SK-N-SH treated with all-trans-retinoic acid at 6 μM for 48 hours (cell line): Measurements from ENCODE around the gene CACNA1G.

Experiments
- ATAC-seq: fragments of 200-7000 bp; cut with Tn5 transposase; 3 replicates; pipeline ENCODE4 v1.9.1; 2020; ENCODE audit warnings: mild to moderate bottlenecking, moderate library complexity
- ARNTL ChIP-seq: fragments of 450-650 bp; formaldehyde crosslinking; IDR thresholded peaks from 2 replicates; pipeline ENCODE4 v1.5.0; 2020; ENCODE audit warnings: low read depth, mild to moderate bottlenecking, moderate library complexity, borderline replicate concordance
- BACH2 ChIP-seq: fragments of 250-450 bp; sonication (Bioruptor Pico); IDR thresholded peaks from 2 replicates; pipeline ENCODE4 v1.9.0; 2021; ENCODE audit warnings: mild to moderate bottlenecking, borderline replicate concordance
- CREB5 ChIP-seq: fragments of 250-450 bp; sonication (Bioruptor Pico); IDR thresholded peaks from 2 replicates; pipeline ENCODE4 v1.5.1; 2020; ENCODE audit warnings: low read depth, mild to moderate bottlenecking, moderate library complexity
- CSDC2 ChIP-seq: fragments of 250-450 bp; sonication (Bioruptor Pico); IDR thresholded peaks from 2 replicates; pipeline ENCODE4 v1.5.0; 2020; ENCODE audit warnings: mild to moderate bottlenecking, moderate library complexity
- CSRNP3 ChIP-seq: fragments of 250-450 bp; sonication (Bioruptor Pico); IDR thresholded peaks from 2 replicates; pipeline ENCODE4 v1.5.1; 2021; ENCODE audit warnings: mild to moderate bottlenecking, moderate library complexity
- ESRRG ChIP-seq: fragments of 250-450 bp; sonication (Bioruptor Pico); IDR thresholded peaks from 2 replicates; pipeline ENCODE4 v1.6.1; 2021; ENCODE audit warnings: mild to moderate bottlenecking
- GLIS3 ChIP-seq: fragments of 250-450 bp; sonication (Bioruptor Pico); IDR thresholded peaks from 2 replicates; pipeline ENCODE4 v1.5.0; 2020; ENCODE audit warnings: mild to moderate bottlenecking, moderate library complexity
- ISL1 ChIP-seq: fragments of 250-450 bp; sonication (Bioruptor Pico); IDR thresholded peaks from 2 replicates; pipeline ENCODE4 v2.1.2; 2022; ENCODE audit warnings: mild to moderate bottlenecking, moderate library complexity
- OSR1 ChIP-seq: fragments of 250-450 bp; sonication (Bioruptor Pico); IDR thresholded peaks from 2 replicates; pipeline ENCODE4 v1.8.0; 2022; ENCODE audit warnings: moderate library complexity, mild to moderate bottlenecking, inconsistent platforms
- PATZ1 ChIP-seq: fragments of 250-450 bp; sonication (Bioruptor Pico); IDR thresholded peaks from 2 replicates; pipeline ENCODE4 v1.8.0; 2020; ENCODE audit warnings: mild to moderate bottlenecking, moderate library complexity, borderline replicate concordance
- POU6F1 ChIP-seq: fragments of 250-450 bp; sonication (Bioruptor Pico); IDR thresholded peaks from 2 replicates; pipeline ENCODE4 v1.8.0; 2021; ENCODE audit warnings: low read depth, mild to moderate bottlenecking, moderate library complexity, borderline replicate concordance
- PPARA ChIP-seq: fragments of 250-450 bp; sonication (Bioruptor Pico); IDR thresholded peaks from 2 replicates; pipeline ENCODE4 v1.5.0; 2020; ENCODE audit warnings: mild to moderate bottlenecking, borderline replicate concordance
- RARB ChIP-seq: fragments of 250-450 bp; sonication (Bioruptor Pico); IDR thresholded peaks from 2 replicates; pipeline ENCODE4 v1.8.0; 2021; ENCODE audit warnings: mild to moderate bottlenecking, moderate library complexity
- SNAI2 ChIP-seq: fragments of 250-450 bp; sonication (Bioruptor Pico); IDR thresholded peaks from 2 replicates; pipeline ENCODE4 v1.5.0; 2020; ENCODE audit warnings: mild to moderate bottlenecking, moderate library complexity
- TCF4 ChIP-seq: fragments of 250-450 bp; sonication (Bioruptor Pico); IDR thresholded peaks from 2 replicates; pipeline ENCODE4 v1.8.0; 2021; ENCODE audit warnings: mild to moderate bottlenecking, moderate library complexity, borderline replicate concordance
- TOX ChIP-seq: fragments of 250-450 bp; sonication (Bioruptor Pico); IDR thresholded peaks from 2 replicates; pipeline ENCODE4 v1.8.0; 2021; ENCODE audit warnings: mild to moderate bottlenecking, moderate library complexity, borderline replicate concordance
- TSHZ2 ChIP-seq: fragments of 250-450 bp; sonication (Bioruptor Pico); IDR thresholded peaks from 2 replicates; pipeline ENCODE4 v1.5.0; 2020; ENCODE audit warnings: mild to moderate bottlenecking, moderate library complexity
- ZC3H10 ChIP-seq: fragments of 250-450 bp; sonication (Bioruptor Pico); IDR thresholded peaks from 2 replicates; pipeline ENCODE4 v1.5.1; 2021; ENCODE audit warnings: mild to moderate bottlenecking, moderate library complexity
- ZFP3 ChIP-seq: fragments of 250-450 bp; sonication (Bioruptor Pico); IDR thresholded peaks from 2 replicates; pipeline ENCODE4 v1.5.0; 2020; ENCODE audit warnings: mild to moderate bottlenecking, moderate library complexity
- ZFP30 ChIP-seq: fragments of 450-650 bp; formaldehyde crosslinking; IDR thresholded peaks from 2 replicates; pipeline ENCODE4 v1.5.0; 2022; ENCODE audit warnings: mild to moderate bottlenecking, moderate library complexity
- ZNF565 ChIP-seq: fragments of 450-650 bp; formaldehyde crosslinking; conservative IDR thresholded peaks from 2 replicates; pipeline ENCODE4 v1.5.0; 2020; ENCODE audit warnings: low read depth, mild to moderate bottlenecking, moderate library complexity
- ZNF70 ChIP-seq: fragments of 450-650 bp; formaldehyde crosslinking; IDR thresholded peaks from 2 replicates; pipeline ENCODE4 v1.5.0; 2020; ENCODE audit warnings: mild to moderate bottlenecking, moderate library complexity
- ZNF8 ChIP-seq: fragments of 450-650 bp; formaldehyde crosslinking; IDR thresholded peaks from 2 replicates; pipeline ENCODE4 v1.5.0; 2020; ENCODE audit warnings: mild to moderate bottlenecking, moderate library complexity

CACNA1G gene

GRCh38 chr17:50627782-50628601 is 67.5 kb downstream of the CACNA1G start:
- TF ChIP-seq TSHZ2 (CRISPR knock-in tag) (no peak), ZNF565 (CRISPR knock-in tag) (no peak)
- TF ChIP-seq, all 23 proteins: peak for 0
- no peak for ATAC-seq

GRCh38 chr17:50629902-50630301 is 69.4 kb downstream of the CACNA1G start:
- no peak for TF ChIP-seq ZNF565 (CRISPR knock-in tag)
- TF ChIP-seq ZC3H10 (CRISPR knock-in tag): no peak
- TF ChIP-seq ZFP3 (CRISPR knock-in tag): no peak
- no peak for TF ChIP-seq ISL1 (CRISPR knock-in tag)
- TF ChIP-seq ZNF70 (CRISPR knock-in tag): no peak
- no peak for TF ChIP-seq TOX (CRISPR knock-in tag)
- no peak for TF ChIP-seq POU6F1
- no peak for TF ChIP-seq CSDC2 (CRISPR knock-in tag)
- no peak for TF ChIP-seq OSR1
- TF ChIP-seq PATZ1 (CRISPR knock-in tag): no peak
- no peak for TF ChIP-seq ZNF8 (CRISPR knock-in tag)
- TF ChIP-seq RARB (CRISPR knock-in tag): no peak
- no peak for TF ChIP-seq CREB5 (CRISPR knock-in tag)
- no peak for TF ChIP-seq BACH2 (CRISPR knock-in tag)
- no peak for TF ChIP-seq ZFP30 (CRISPR knock-in tag)
- TF ChIP-seq SNAI2: no peak
- no peak for TF ChIP-seq GLIS3 (CRISPR knock-in tag)
- TF ChIP-seq PPARA (CRISPR knock-in tag): no peak
- no peak for TF ChIP-seq ESRRG
- ATAC-seq: no peak

- peak; percentile 57 for ATAC-seq
- TF ChIP-seq ZFP3 (CRISPR knock-in tag): no peak
- TF ChIP-seq ISL1 (CRISPR knock-in tag): no peak
- no peak for TF ChIP-seq ARNTL (CRISPR knock-in tag)
- no peak for TF ChIP-seq ESRRG
- TF ChIP-seq TCF4 (CRISPR knock-in tag): no peak
- TF ChIP-seq CSRNP3 (CRISPR knock-in tag): no peak
- no peak for TF ChIP-seq TOX (CRISPR knock-in tag)
- no peak for TF ChIP-seq ZFP30 (CRISPR knock-in tag)
- TF ChIP-seq GLIS3 (CRISPR knock-in tag): no peak
- TF ChIP-seq OSR1: no peak
- no peak for TF ChIP-seq PATZ1 (CRISPR knock-in tag)
- no peak for TF ChIP-seq CSDC2 (CRISPR knock-in tag)
- no peak for TF ChIP-seq SNAI2
These were observed 70.1 kb downstream of the CACNA1G start for GRCh38 chr17:50630524-50631194.
